HG03135 (cell line): ENCODE data around the gene CENPI.
"Not testable (repeated sequence)": the region's sequence is repeated elsewhere in the genome, so short reads cannot be mapped to it uniquely, and the experiment has no call there.

Source experiments
- ATAC-seq: cut with Tn5 transposase; IDR thresholded peaks from one replicate; pipeline ENCODE4 v1.9.1; 2021; ENCODE audit warnings: mild to moderate bottlenecking, moderate library complexity; ENCODE audit not compliant: unreplicated experiment

Gene CENPI, protein sequence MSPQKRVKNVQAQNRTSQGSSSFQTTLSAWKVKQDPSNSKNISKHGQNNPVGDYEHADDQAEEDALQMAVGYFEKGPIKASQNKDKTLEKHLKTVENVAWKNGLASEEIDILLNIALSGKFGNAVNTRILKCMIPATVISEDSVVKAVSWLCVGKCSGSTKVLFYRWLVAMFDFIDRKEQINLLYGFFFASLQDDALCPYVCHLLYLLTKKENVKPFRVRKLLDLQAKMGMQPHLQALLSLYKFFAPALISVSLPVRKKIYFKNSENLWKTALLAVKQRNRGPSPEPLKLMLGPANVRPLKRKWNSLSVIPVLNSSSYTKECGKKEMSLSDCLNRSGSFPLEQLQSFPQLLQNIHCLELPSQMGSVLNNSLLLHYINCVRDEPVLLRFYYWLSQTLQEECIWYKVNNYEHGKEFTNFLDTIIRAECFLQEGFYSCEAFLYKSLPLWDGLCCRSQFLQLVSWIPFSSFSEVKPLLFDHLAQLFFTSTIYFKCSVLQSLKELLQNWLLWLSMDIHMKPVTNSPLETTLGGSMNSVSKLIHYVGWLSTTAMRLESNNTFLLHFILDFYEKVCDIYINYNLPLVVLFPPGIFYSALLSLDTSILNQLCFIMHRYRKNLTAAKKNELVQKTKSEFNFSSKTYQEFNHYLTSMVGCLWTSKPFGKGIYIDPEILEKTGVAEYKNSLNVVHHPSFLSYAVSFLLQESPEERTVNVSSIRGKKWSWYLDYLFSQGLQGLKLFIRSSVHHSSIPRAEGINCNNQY

GRCh38 chrX:101097546-101098453, at the start of gene CENPI:
TSS of gene CENPI (plus strand) at chrX:101098204. CDS start at chrX:101101071, 2,867 bp downstream.
- peak; percentile 98 for ATAC-seq

DNA sequence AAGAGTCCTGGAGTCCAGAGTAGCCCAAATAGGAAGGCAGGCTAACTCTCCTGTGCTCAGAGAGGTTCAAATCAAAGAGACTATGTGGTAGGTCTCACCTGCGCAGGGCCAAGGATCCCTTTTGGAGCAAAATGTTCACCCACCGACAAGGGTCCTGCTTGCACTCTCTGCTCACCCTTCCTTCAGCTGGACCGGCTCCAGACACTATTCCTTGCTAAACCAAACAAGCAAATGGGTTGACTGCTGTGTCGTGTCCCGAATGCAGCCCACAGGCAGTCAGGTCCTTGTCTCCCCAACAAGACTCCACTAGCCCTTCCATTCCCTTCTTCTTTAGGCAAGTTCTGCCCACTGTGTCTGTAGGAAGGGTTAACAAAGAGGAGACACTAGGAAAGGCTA, 46.9 kb upstream of the CENPI start:
- ATAC-seq = peak; percentile 2

- peak; percentile 92 for ATAC-seq
Measured at GRCh38 chrX:101051549-101052302, 46.3 kb upstream of the CENPI start, which contains the start of gene TRMT2B. TSS of gene TRMT2B (minus strand) at chrX:101052111. CDS start at chrX:101042289, 9,822 bp downstream.

GRCh38 chrX:101056551-101056950, 41.5 kb upstream of the CENPI start:
- not testable (repeated sequence) for ATAC-seq

DNA sequence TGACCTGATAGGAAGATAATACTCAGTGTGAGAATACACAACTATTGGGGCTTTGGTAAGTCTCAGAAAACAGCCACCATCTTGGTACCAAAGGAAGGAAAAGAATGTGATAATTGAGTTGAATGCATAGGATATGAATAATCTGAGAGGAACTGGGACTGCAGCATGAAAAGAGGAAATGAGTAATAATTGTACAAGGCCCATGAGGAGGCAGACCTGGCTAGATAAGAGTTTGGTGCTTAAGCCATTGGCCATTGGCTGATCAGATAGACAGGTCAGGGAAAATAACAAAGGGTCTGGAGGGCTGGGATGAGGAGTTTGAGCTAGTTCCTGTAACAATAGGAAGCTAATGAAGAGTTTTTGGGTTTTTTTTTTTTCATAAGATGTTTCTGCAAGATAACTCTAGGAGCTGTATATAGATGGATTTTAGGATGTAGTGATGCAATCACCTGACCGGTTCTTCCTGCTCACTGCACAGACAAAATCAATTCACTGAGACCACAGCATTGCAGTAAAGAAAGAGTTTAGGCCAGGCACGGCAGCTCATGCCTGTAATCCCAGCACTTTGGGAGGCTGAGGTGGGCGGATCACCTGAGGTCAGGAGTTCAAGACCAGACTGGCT, 40.8 kb upstream of the CENPI start:
- peak; percentile 90 for ATAC-seq

DNA sequence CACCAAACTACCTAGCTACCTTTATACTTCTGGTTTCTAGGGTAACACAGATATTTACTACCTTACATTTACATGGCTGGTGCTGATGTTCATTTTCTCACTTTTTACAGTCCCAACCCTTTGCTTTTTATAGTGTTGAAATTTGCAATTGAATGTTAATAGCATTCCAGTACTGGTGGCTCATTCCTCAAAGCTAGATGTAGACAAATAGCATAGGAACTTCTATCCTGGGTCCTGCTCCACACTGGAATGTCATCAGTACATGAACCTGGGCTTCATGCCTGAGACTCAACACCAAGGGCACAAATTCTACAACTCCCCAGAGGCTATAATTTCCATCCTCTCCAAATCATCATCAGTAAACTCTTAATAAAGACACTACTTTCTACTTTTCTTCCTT, 35.8 kb upstream of the CENPI start:
- no peak for ATAC-seq

DNA sequence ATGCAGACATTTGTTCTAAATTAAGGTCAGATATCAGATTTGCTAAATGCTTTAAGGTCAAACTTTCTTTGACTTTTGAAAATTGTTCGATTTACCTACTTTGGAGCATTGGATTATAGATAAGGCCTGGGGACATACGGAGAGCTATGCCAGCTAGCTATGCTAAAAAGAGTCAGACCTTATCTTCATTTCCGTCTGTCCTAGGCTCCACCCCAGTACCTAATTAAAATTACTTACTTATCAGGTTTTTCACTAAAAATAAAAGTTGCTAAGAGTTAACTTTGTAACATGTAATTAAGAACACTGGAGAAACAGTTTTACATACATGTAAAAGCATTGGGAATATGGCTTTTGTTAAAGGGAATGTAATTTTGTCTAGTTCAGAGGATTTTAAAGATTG, 26.4 kb upstream of the CENPI start:
- ATAC-seq = no peak

DNA sequence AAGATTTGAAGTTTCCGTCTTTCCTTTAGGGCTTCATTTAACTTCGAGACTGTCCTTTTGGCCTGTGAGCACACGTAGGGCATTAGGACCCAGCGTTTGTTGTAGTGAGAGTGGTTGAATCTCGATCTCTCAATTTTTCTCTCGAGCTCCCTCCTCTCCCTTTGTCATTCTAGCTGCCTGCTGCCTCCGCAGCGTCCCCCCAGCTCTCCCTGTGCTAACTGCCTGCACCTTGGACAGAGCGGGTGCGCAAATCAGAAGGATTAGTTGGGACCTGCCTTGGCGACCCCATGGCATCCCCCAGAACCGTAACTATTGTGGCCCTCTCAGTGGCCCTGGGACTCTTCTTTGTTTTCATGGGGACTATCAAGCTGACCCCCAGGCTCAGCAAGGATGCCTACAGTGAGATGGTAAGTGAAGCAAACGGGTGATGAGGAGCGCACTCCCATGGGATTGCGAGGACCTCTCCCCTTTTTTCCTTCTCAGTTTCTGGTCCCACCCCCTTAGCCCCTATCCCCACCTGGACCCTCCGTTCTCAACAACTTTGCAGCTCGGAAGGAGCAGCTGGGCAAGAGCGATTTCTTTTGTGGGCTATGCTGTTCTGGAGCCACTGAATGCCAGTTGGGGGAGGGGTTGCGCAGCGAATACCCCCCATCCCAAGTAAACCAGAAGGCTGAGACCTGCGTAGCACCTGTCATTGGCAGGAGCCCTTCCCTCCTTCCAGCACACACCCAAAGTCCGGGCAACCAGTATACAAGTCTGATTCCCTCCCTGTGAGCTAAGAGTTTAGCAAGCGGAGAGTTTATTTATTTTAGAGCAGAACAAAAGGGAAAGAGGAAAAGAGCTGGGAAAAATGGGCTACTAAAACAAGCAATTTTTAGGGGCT, 19.0 kb upstream of the CENPI start, which contains the start of gene TMEM35A:
Gene TMEM35A, plus strand, starts transcription at position 164 of the 883 bp plus-strand sequence. Its CDS starts 124 bp downstream, at position 288.
- ATAC-seq = no peak

DNA sequence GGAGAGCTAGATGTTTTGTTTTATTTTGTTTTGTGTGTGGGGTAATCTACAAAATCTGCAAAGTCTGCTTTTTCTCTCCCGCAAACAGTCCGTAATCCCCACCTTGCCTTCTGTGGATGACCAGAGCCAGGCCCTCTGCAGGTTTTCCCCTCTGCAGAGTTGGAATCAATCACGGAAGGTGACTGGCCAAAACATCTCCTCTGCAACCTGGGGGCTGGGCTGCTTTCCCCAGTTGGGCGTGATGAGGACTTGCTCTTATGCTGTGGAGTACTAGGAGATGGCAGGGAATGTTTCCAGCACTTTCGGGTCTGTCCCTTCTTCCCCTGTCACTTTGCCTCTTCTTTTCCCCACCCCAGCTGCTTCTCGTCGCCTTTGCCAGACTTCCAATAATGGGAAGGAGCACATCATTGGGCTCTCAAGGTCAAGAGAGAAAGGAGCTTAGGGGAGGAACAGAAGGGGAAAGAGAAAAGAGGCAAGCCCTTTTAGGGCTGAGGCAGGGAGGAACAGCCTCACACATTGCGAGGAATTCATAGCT, 18.2 kb upstream of the CENPI start:
- no peak for ATAC-seq

- no peak for ATAC-seq
Measured at GRCh38 chrX:101080326-101081124, 17.5 kb upstream of the CENPI start.

- no peak for ATAC-seq
Measured at GRCh38 chrX:101081231-101081630, 16.8 kb upstream of the CENPI start.

GRCh38 chrX:101091817-101092216, 6.2 kb upstream of the CENPI start:
- ATAC-seq = no peak

DNA sequence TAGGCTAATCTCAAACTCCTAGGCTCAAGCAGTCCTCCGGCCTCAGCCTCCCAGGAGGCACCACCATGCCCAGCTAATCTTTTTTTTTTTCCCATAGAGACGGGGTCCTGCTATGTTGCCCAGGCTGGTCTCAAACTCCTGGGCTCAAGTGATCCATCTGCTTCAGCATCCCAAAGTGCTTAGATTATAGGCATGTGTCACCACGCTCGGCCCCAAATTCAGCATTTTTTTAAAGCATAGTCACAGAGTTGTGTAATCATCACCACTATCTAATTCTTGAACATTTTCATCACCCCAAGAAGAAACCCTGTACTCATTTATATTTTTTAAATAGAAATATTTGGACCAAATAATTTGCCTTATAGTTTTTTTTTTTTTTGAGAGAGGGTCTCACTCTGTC, 10.3 kb downstream of the CENPI start:
- no peak for ATAC-seq

DNA sequence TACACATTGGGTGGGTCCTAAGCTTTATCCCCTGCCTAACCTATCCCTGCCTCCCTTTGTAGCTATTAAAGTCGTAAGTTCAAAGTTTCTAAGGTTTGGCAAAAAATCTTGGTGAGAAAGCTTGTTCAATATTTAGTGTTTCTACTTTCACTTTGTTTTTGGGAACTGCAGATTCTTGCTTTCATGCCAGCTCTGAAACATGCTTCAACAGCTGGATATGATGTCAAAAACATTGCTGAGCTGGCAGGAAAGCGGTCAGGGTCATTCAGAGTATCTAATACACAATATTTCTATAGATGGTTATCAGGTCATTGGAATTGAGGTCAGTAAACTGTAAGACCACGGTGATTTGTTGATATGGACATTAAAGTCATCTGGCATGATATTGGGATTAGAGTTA, 19.7 kb downstream of the CENPI start:
- ATAC-seq = no peak

GRCh38 chrX:101136235-101136634, 38.2 kb downstream of the CENPI start:
- no peak for ATAC-seq
